Astrocyte (in vitro differentiated cells and primary cell): Measurements from ENCODE around the gene TREX2.

Source experiments
- CTCF ChIP-seq: IDR thresholded peaks from 2 replicates; pipeline ENCODE4 v1.5.1; 2011; ENCODE audit warnings: low read depth, mild to moderate bottlenecking, inconsistent platforms, low read length, moderate library complexity; ENCODE audit not compliant: insufficient read depth
- EZH2 ChIP-seq: IDR thresholded peaks from 2 replicates; pipeline ENCODE4 v1.6.1; 2012; ENCODE audit warnings: mild to moderate bottlenecking, low read length, inconsistent platforms; ENCODE audit not compliant: insufficient read depth

- TF ChIP-seq CTCF (no peak), EZH2 (no peak)
These were observed 24.1 kb upstream of the TREX2 start for GRCh38 chrX:153469811-153470410.
